ENCODE measurements around the gene ARL11. TPM values are rescaled to one million over a fixed set of nuclear protein-coding genes. Genes with fewer than 3 reads are reported as not detected.
A peak's percentile ranks its signal among the peaks of the same experiment; 100 is the strongest.
"Not testable (repeated sequence)": the region's sequence is repeated elsewhere in the genome, so short reads cannot be mapped to it uniquely, and the experiment has no call there.

The ARL11 gene
- total RNA-seq, 2 donors from 2014 or later, result 0.52 TPM; not detected in 1

GRCh38 chr13:49585220-49586157 lies 42.8 kb upstream of the ARL11 start, which contains the start of gene RCBTB1:
Gene RCBTB1, minus strand, starts transcription at chr13:49585558. Its CDS starts 18,279 bp downstream, at chr13:49567279.
- Histone ChIP-seq H3K4me3 (peak within 1 kb of the TSS; percentile 57 to 92), H3K27me3 (no peaks in the 10 kb centered on the region), H3K9me3 (no peaks in the 10 kb centered on the region), H3K4me1 (peaks cover 23% of the 10 kb centered on the region), H3K36me3 (replicated peaks in 1 of 2; ENCODE audit: insufficient read depth in 1 of 2, low read depth in 2 of 2) (no peaks in the 10 kb centered on the region), H3K27ac (peak within 1 kb of the TSS; percentile 80 to 92 (median 84))
- peak; percentile 89 for ATAC-seq
- peak; percentile 30 to 77 (median 70) for TF ChIP-seq POLR2A (IDR thresholded peaks at IDR 0.05)
- TF ChIP-seq, protein P1, sequence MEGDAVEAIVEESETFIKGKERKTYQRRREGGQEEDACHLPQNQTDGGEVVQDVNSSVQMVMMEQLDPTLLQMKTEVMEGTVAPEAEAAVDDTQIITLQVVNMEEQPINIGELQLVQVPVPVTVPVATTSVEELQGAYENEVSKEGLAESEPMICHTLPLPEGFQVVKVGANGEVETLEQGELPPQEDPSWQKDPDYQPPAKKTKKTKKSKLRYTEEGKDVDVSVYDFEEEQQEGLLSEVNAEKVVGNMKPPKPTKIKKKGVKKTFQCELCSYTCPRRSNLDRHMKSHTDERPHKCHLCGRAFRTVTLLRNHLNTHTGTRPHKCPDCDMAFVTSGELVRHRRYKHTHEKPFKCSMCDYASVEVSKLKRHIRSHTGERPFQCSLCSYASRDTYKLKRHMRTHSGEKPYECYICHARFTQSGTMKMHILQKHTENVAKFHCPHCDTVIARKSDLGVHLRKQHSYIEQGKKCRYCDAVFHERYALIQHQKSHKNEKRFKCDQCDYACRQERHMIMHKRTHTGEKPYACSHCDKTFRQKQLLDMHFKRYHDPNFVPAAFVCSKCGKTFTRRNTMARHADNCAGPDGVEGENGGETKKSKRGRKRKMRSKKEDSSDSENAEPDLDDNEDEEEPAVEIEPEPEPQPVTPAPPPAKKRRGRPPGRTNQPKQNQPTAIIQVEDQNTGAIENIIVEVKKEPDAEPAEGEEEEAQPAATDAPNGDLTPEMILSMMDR (IDR thresholded peaks at IDR 0.05), result peak in 1 of 7 experiments; percentile 3
- WGBS, 2 donors, result 0 to 1% methylated on average over 4 to 64 of the region's 87 CpGs
- intact Hi-C loops (cut with DNase I), result loop anchor here (10.0 kb wide), 1 partner anchor 91 kb away; the partner anchor contains the start of gene PHF11
- DNase-seq, result peak; percentile 78 to 84 (median 84)

GRCh38 chr13:49586717-49587116 lies 41.6 kb upstream of the ARL11 start:
- intact Hi-C loops (cut with DNase I), result loop anchor here (10.0 kb wide), 1 partner anchor 92 kb away; the partner anchor contains the start of gene PHF11
- TF ChIP-seq, protein P1 (IDR thresholded peaks at IDR 0.05), result no peak
- TF ChIP-seq POLR2A (IDR thresholded peaks at IDR 0.05), result no peak

DNA sequence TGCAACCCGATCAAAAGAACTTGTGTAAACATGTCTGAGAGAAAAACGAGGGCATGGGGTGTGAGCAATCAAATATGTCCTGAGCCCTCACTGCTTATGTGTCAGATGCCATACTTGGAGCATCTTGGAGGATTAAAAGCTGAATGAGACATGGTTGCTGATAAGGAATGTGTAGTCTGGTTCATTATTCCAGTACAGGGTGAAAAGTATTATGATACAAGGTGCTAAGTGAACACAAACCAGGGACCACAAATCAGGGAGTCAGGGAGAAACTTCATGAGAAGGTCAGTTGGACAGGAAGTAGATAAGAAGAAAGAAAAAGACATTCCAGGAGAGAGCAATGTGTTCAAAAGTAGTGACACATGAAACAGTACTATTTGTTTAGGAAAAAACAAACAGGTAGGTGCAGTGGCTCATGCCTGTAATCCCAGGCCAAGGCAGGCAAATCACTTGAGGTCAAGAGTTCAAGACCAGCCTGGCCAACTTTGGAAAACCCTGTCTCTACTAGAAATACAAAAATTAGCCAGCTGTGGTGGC lies 40.9 kb upstream of the ARL11 start:
- TF ChIP-seq POLR2A (IDR thresholded peaks at IDR 0.05), result no peak
- TF ChIP-seq, protein P1 (IDR thresholded peaks at IDR 0.05), result no peak
- DNase-seq, result no peak
- ATAC-seq, result no peak

More at GRCh38 chr13:49586717-49587116, 41.6 kb upstream of the ARL11 start:
- H3K4me1 ChIP-seq, result peaks cover 23% of the 10 kb centered on the region
- no peaks in the 10 kb centered on the region for H3K27me3 ChIP-seq
- H3K27ac ChIP-seq, result peak overlapping the region in 2 of 4 donors; percentile 88 to 92
- WGBS, 2 donors, result 89 to 93% methylated on average over 3 of the region's 3 CpGs
- H3K4me3 ChIP-seq, result no peak overlapping the region
- ATAC-seq (no peak), DNase-seq (no peak)
- H3K9me3 ChIP-seq, result no peaks in the 10 kb centered on the region
- H3K36me3 ChIP-seq (replicated peaks in 1 of 2; ENCODE audit: insufficient read depth in 1 of 2, low read depth in 2 of 2), result no peaks in the 10 kb centered on the region

DNA sequence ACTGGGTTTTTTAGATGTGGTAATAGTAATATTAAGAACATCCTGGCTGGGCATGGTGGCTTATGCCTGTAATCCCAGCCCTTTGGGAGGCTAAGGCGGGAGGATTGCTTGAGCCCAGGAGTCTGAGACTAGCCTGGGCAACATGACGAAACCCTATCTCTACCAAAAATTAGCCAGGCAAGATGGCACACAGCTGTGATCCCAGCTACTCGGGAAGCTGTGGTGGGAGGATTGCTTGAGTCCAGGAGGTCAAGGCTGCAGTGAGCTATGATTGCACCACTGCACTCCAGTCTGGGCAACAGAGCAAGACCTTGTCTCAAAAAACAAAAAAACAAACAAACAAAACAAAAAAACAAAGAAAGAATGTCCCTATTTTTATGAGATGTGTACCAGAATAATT lies 37.6 kb upstream of the ARL11 start:
- H3K36me3 ChIP-seq (replicated peaks in 1 of 2; ENCODE audit: insufficient read depth in 1 of 2, low read depth in 2 of 2); H3K4me1 ChIP-seq; intact Hi-C loops (cut with DNase I); H3K27me3 ChIP-seq; H3K9me3 ChIP-seq; H3K4me3 ChIP-seq; H3K27ac ChIP-seq; DNase-seq; ATAC-seq: not testable (repeated sequence)
- WGBS, 2 donors, result 59 to 76% methylated on average over 3 of the region's 3 CpGs

More for the DNA sequence above, 40.9 kb upstream of the ARL11 start:
- Histone ChIP-seq H3K4me1 (peaks cover 23% of the 10 kb centered on the region), H3K27ac (peak overlapping the region in 2 of 4 donors; percentile 19 to 92), H3K4me3 (no peak overlapping the region), H3K36me3 (replicated peaks in 1 of 2; ENCODE audit: insufficient read depth in 1 of 2, low read depth in 2 of 2) (no peaks in the 10 kb centered on the region), H3K9me3 (no peaks in the 10 kb centered on the region), H3K27me3 (no peaks in the 10 kb centered on the region)
- intact Hi-C loops (cut with DNase I), result loop anchor here (10.0 kb wide), 1 partner anchor 93 kb away; the partner anchor contains the start of gene PHF11
- WGBS, 2 donors, result 29 to 42% methylated on average over 2 of the region's 2 CpGs

GRCh38 chr13:49593876-49594275 lies 34.4 kb upstream of the ARL11 start:
- DNase-seq; H3K27me3 ChIP-seq; H3K36me3 ChIP-seq (replicated peaks in 1 of 2; ENCODE audit: insufficient read depth in 1 of 2, low read depth in 2 of 2); H3K9me3 ChIP-seq; intact Hi-C loops (cut with DNase I); H3K27ac ChIP-seq; ATAC-seq; H3K4me1 ChIP-seq; H3K4me3 ChIP-seq: not testable (repeated sequence)
- WGBS, 2 donors, result 74 to 89% methylated on average over 4 of the region's 4 CpGs
